ENCODE measurements around the gene TRAK2.

DNA sequence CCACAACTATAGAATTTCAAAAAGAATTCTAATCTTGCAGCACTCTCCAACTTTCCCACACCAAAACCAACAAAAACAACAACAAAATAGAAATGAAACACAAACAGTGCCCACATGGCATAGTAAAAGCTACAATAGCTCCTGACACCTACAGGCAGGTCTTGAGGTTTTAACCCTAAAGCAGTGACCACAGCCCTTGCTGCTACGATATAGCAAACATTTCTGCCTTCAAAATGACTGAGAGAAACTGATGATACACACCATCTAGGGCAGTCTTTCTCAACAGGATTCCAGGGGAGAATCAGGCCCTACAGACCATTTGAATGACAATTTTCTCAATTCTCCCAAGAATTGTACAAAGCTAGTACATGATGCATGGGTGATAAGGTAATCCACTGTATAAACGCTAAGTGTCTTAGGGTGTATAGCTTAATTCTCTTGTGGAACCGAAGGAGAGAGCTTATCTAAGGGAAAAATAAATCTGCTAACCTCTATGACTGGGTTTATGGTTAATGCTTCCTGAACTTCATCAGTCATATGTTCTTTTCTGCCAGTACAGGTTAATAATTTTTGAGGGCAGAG lies 46.5 kb downstream of the TRAK2 start:
- TF ChIP-seq EZH2 (IDR thresholded peaks at IDR 0.05; ENCODE audit: borderline replicate concordance, insufficient read depth, low read depth, low read length, poor library complexity, severe bottlenecking): no peak
- TF ChIP-seq, protein P1, sequence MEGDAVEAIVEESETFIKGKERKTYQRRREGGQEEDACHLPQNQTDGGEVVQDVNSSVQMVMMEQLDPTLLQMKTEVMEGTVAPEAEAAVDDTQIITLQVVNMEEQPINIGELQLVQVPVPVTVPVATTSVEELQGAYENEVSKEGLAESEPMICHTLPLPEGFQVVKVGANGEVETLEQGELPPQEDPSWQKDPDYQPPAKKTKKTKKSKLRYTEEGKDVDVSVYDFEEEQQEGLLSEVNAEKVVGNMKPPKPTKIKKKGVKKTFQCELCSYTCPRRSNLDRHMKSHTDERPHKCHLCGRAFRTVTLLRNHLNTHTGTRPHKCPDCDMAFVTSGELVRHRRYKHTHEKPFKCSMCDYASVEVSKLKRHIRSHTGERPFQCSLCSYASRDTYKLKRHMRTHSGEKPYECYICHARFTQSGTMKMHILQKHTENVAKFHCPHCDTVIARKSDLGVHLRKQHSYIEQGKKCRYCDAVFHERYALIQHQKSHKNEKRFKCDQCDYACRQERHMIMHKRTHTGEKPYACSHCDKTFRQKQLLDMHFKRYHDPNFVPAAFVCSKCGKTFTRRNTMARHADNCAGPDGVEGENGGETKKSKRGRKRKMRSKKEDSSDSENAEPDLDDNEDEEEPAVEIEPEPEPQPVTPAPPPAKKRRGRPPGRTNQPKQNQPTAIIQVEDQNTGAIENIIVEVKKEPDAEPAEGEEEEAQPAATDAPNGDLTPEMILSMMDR (IDR thresholded peaks at IDR 0.05): no peak

Data from B cell (primary cell).